GM19438 (cell line): ENCODE results near the gene FAM174B.

Experiments
- ATAC-seq: cut with Tn5 transposase; IDR thresholded peaks from one replicate; pipeline ENCODE4 v1.9.1; 2021; ENCODE audit warnings: low read depth; ENCODE audit not compliant: unreplicated experiment

FAM174B gene

GRCh38 chr15:92655178-92655995 is at the start of gene FAM174B:
FAM174B (minus strand) TSS chr15:92655775.
- ATAC-seq: peak; percentile 59

DNA sequence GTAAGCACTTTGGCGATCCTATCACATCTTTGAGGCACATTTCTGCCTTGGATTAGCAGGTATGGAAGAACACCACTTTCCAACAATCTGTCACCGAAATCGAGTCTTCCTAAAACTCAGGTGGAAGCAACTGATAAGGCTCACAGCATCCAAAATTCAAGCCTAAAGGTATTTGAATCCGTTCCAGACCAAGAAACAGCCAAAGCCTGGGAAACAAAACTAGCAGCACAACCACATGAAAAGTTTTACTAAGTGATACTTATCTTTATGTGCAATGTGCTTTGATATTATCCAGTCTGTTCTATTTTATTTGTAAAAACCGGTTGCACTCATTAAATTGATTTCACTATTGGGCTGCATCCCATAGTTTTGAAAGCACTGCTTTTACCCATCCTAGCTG is 40.5 kb upstream of the FAM174B start:
- no peak for ATAC-seq

DNA sequence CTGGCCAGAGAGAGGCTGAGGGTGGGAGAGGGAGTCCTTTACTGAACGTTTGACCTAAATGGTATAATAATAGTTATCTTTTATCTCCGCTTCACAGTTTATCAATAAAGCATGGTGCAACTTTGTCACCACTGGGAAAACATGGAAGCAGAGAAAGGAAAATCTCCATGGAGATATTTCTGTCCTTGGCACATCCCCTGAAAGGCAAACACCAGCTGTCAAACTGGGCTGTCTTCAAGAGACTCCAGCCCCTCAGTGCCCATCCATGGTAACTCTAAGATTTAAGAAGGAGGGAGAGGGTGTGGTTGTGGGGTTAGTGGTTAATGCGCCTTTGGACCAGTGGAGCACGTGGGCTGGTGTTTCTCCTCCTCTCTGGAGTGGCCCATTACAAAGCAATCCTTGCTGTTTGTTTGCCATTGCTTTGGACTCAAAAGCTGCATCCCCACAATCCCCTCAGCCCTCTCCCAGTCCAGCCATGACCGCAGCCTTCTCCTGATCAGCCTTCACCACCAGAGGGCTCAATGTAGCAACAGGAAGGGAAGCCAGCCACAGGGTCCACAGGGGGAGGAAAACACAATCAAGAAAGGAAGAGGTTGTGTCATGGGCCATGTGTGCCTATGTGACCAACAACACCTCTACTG is 38.2 kb upstream of the FAM174B start:
- no peak for ATAC-seq

- ATAC-seq: no peak
Observed at GRCh38 chr15:92690395-92690794, 34.8 kb upstream of the FAM174B start.

DNA sequence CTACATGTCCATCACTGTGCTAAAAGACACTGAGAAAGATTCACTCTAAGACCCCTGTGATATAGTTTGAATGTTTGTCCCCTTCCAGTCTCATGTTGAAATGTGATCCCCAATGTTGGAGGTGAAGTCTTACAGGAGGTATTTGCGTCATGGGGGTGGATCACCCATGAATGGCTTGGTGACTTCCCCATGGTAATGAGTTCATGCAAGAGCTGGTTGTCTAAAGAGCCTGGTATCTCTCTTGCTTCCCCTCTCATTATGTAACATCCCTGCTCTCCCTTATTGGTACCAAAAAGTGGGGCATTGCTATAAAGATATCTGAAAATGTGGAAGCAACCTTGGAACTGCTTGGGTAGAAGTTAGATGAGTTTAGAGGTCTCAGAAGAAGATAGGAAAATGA is 32.2 kb upstream of the FAM174B start:
- no peak for ATAC-seq

- ATAC-seq: no peak
Observed at GRCh38 chr15:92687195-92687602, 31.6 kb upstream of the FAM174B start.

DNA sequence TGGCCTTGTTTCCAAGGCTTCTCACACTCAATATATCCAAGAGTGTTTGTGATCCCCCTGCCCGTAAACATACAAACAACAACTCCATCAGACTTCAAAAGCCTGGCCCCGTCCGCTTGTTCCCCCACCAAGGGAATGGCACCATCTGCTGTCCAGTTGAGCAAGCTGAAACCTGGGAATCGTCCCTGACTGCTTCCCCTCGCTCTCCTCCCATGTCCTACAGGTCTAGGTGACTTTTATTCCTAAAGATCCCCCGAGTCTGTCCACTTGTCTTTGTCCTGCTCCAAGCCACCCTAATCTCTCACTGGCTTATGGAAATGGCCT is 27.9 kb upstream of the FAM174B start:
- no peak for ATAC-seq

- no peak for ATAC-seq
Observed at GRCh38 chr15:92682741-92683510, 27.4 kb upstream of the FAM174B start.

DNA sequence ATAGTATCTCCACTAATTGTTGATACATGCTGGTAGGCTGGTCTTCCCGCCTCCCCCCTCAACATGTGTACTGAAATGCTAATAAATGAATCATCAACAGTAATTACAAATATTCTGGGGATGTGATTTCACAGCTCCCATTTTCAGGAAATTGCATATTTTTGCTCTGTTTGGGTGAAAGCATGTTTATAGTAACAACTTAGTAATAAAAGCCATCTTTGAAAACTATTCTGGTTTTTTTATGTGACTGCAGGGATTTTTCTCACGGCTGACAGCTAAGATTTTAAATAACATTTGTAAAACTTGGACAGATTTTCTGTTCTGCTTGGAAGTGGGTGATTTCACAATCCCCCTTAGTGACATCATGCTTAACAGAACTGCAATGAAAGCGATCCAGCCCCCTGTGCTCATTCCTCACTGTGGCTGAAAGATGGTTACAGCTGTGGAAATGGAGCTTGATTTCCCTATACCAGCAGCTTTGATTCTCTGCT is 25.6 kb upstream of the FAM174B start:
- no peak for ATAC-seq

DNA sequence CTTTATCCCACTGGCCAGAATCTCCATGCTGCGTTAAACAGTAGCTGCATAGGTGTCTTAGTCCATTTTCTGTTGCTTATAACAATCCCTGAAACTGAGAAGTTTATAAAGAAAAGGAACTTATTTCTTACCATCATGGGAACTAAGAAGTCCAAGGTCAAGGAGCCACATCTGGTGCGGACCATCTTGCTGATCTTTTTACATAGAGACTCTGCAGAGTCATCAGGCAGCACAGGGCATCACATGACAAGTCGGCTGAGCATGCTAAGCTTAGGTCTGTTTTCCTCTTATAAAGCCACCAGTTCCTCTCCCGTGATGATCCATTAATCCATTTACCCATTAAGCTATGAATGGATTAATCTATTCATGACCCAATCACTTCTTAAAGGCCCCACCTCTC is 22.4 kb upstream of the FAM174B start:
- ATAC-seq: no peak

DNA sequence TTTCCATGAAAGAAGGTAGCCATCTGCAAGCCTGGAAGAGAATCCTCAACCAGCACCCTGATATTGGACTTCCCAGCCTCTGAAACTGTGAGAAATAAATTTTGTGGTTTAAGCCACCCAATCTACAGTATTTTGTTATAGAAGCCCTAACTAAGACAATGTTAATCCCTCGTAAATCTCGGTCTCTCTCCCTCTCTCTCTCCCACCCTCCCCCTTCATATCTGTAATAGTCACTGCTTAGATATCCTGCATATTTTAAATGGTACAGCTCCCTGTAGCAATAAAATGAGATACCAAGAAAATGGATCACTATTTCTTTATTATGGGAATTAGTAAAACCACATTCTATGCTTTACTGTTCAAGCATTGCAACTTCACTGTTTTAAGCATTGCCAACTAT is 21.0 kb upstream of the FAM174B start:
- ATAC-seq: no peak

DNA sequence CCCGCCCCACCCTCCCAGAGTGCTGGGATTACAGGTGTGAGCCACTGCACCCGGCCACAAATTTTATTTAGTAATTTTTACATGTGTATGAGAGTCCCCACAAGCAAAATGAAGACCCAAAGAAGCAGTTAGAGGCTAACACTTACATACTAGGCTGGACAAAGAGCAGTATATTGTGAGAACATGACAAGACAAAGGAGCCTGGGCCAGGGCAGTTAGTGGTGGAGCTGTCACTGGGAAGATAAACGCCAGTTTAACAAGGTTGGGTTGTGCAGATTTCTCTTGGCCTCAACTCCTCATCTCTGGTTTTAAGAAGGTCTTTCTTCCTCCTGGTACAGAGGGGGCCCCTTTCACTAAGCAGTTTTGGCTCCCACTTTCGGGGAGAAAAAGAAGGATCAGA is 19.9 kb upstream of the FAM174B start:
- no peak for ATAC-seq

GRCh38 chr15:92674347-92674746 is 18.8 kb upstream of the FAM174B start:
- no peak for ATAC-seq

DNA sequence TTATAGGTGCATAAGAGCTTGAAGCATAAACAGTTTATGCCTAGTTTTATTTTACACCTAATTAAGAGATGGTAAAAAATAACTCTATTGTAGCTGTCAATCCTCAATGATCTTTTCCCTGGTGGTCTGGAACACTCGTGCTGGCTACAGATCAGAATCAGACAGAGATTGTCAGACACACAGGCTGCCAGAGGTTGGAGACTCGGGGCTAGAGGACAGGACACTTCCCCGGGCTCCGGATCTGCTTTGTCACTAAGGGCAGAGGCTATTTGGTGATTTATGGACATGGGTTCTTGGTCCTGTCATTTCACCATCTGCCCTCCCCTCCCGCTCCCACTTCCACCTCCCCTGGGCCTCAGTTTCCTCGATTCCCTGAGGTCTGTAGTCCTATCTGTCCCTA is 16.5 kb upstream of the FAM174B start:
- no peak for ATAC-seq

GRCh38 chr15:92671406-92671805 is 15.8 kb upstream of the FAM174B start:
- no peak for ATAC-seq

- no peak for ATAC-seq
Observed at GRCh38 chr15:92670621-92671020, 15.0 kb upstream of the FAM174B start.

DNA sequence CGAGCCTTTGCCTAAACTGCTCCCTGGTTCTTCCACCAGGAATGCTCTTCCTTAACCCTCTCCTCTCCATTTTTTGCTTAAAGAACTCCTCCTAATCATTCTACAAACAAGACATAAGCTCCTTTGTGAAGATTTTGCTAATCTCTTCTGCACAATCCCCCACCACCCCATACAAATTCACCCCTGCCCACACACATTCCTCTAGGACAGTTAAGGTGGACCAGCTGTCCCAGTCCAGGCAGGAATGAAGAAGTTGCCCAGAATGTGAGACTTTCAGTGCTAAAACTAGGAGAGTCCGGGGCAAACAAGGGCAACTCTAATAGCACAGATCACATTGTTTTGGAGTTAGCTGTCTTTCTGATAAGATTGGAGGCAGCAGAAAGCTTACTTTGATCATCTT is 13.9 kb upstream of the FAM174B start:
- ATAC-seq: no peak

- no peak for ATAC-seq
Observed at GRCh38 chr15:92668620-92669019, 13.0 kb upstream of the FAM174B start.

- ATAC-seq: no peak
Observed at GRCh38 chr15:92667970-92668485, 12.5 kb upstream of the FAM174B start.

DNA sequence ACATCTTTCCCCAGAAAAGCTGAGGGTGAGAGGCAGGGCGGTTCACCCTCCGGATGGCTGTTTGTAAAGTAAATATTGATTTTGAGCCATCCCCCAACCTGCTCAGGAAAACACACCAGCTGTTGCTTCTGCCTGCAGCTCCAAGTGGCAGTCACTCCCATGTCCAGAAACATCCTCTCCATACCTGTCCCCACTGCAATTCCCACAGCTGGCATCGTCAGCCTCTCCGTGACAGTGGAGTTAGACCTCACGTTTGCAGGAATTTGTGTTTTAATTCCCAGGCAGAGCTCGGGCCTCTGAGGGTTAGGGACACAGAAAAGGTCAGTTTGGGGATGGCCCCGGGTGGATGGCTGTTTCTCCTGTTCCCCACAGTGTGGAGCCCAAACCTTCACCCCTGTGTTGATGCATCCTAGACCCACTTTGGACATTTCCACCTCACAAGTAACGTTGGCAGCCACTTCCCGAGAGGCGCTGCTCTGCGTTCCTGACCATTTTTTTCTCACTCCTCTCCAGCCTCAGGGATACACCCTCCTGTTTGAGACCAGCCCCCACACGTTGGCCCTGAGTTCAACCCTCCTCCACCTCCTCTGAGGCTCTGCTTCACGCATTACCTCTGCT is 11.8 kb upstream of the FAM174B start:
- no peak for ATAC-seq

DNA sequence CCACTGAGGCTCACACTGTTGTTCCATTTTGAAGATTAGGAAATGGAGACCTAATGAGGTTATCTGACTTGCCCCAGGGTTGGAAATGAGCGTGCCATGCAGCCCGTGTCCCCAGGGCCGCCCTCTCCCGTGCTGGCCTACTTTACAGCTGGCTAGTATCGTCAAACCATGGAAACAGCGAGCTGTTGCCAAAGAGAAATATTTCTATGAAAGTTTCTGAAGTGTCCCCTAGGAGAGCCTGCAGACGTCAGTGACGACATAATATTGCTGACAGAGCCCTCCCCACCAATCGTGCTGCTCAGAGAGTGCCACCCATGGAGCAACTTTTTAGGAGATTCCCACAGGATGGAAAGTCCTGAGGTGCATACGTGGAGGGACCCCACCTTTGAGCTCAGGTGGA is 11.2 kb upstream of the FAM174B start:
- ATAC-seq: no peak
